ENCODE measurements around the gene COL13A1. TPM values are rescaled to one million over a fixed set of nuclear protein-coding genes. Genes with fewer than 3 reads are reported as not detected.

The COL13A1 gene
- total RNA-seq, 4 donors from 2014 or later, result 0.19 to 6.9 (median 2.4) TPM

GRCh38 chr10:69973678-69974077 lies 172.0 kb downstream of the COL13A1 start:
- in situ Hi-C loops (cut with MboI; ENCODE audit: low sequenced_read_pairs in 4 of 4) (no loop called here), intact Hi-C loops (cut with DNase I; ENCODE audit: low total_unique reads) (no loop called here)
- Histone ChIP-seq H3K27me3 (peaks cover 0 to 3% (median 0%) of the 10 kb centered on the region in 3 donors), H3K9me3 (no peaks in the 10 kb centered on the region), H3K36me3 (no peaks in the 10 kb centered on the region), H3K4me3 (no peak overlapping the region), H3K27ac (no peak overlapping the region), H3K4me1 (no peaks in the 10 kb centered on the region)
- DNase-seq, result no peak
- TF ChIP-seq POLR2A (IDR thresholded peaks at IDR 0.05), result no peak
- TF ChIP-seq CTCF (IDR thresholded peaks at IDR 0.05 in 4 of 5, conservative IDR thresholded peaks at IDR 0.05 in 1 of 5), result no peak
- no peak for ATAC-seq

- Histone ChIP-seq H3K27me3 (peaks cover 0 to 3% (median 0%) of the 10 kb centered on the region in 3 donors), H3K9me3 (no peaks in the 10 kb centered on the region), H3K27ac (no peak overlapping the region), H3K4me1 (no peaks in the 10 kb centered on the region), H3K4me3 (no peak overlapping the region), H3K36me3 (no peaks in the 10 kb centered on the region)
- intact Hi-C loops (cut with DNase I; ENCODE audit: low total_unique reads), result no loop called here
- no peak for TF ChIP-seq CTCF (IDR thresholded peaks at IDR 0.05 in 4 of 5, conservative IDR thresholded peaks at IDR 0.05 in 1 of 5)
- no peak for TF ChIP-seq POLR2A (IDR thresholded peaks at IDR 0.05)
- no peak for DNase-seq
- in situ Hi-C loops (cut with MboI; ENCODE audit: low sequenced_read_pairs in 4 of 4), result no loop called here
- no peak for ATAC-seq
Observed at GRCh38 chr10:69974551-69975155, 172.9 kb downstream of the COL13A1 start.

- no peak overlapping the region for H3K27ac ChIP-seq
- no peak for TF ChIP-seq CTCF (IDR thresholded peaks at IDR 0.05 in 4 of 5, conservative IDR thresholded peaks at IDR 0.05 in 1 of 5)
- TF ChIP-seq POLR2A (IDR thresholded peaks at IDR 0.05), result no peak
- peaks cover 0 to 3% (median 0%) of the 10 kb centered on the region in 3 donors for H3K27me3 ChIP-seq
Observed at GRCh38 chr10:69976795-69977546, 175.3 kb downstream of the COL13A1 start.

GRCh38 chr10:69979174-69979573 lies 177.5 kb downstream of the COL13A1 start:
- TF ChIP-seq POLR2A (IDR thresholded peaks at IDR 0.05) (no peak), CTCF (IDR thresholded peaks at IDR 0.05 in 4 of 5, conservative IDR thresholded peaks at IDR 0.05 in 1 of 5) (no peak)
- no peak for ATAC-seq
- no peak for DNase-seq
- Histone ChIP-seq H3K27me3 (peaks cover 0 to 3% (median 2%) of the 10 kb centered on the region in 3 donors), H3K36me3 (no peaks in the 10 kb centered on the region), H3K27ac (no peak overlapping the region), H3K4me3 (no peak overlapping the region), H3K4me1 (no peaks in the 10 kb centered on the region), H3K9me3 (peaks cover 0 to 3% (median 0%) of the 10 kb centered on the region in 3 donors)
- in situ Hi-C loops (cut with MboI; ENCODE audit: low sequenced_read_pairs in 4 of 4), result no loop called here
- intact Hi-C loops (cut with DNase I; ENCODE audit: low total_unique reads), result no loop called here

More at GRCh38 chr10:69976795-69977546, 175.3 kb downstream of the COL13A1 start:
- Histone ChIP-seq H3K36me3 (no peaks in the 10 kb centered on the region), H3K4me1 (no peaks in the 10 kb centered on the region), H3K4me3 (no peak overlapping the region), H3K9me3 (peaks cover 0 to 3% (median 0%) of the 10 kb centered on the region in 3 donors)
- ATAC-seq (no peak), DNase-seq (no peak)
- in situ Hi-C loops (cut with MboI; ENCODE audit: low sequenced_read_pairs in 4 of 4), result no loop called here
- intact Hi-C loops (cut with DNase I; ENCODE audit: low total_unique reads), result no loop called here
